Smooth muscle cell (in vitro differentiated cells): ENCODE measurements around the gene RNF126. TPM values are rescaled to one million over a fixed set of nuclear protein-coding genes. Genes with fewer than 3 reads are reported as not detected.

Experiments
- DNase-seq: peaks from one replicate; lab custom pipeline; 2025; ENCODE audit not compliant: unreplicated experiment; lab: John Stamatoyannopoulos, UW
- H2AFZ ChIP-seq: fragments of 200-600 bp; sonication (generic); 2 replicates; pipeline ENCODE4 v1.6.0; 2016; ENCODE audit warnings: antibody characterized with exemption, low read depth, mild to moderate bottlenecking
- H3F3A ChIP-seq: fragments of 200-600 bp; sonication (generic); 2 replicates; pipeline ENCODE4 v1.6.0; 2017; ENCODE audit warnings: antibody characterized with exemption, low read depth
- H3K27ac ChIP-seq: fragments of 200-600 bp; sonication (generic); 2 replicates; pipeline ENCODE4 v1.5.1; 2016; ENCODE audit warnings: low read depth, mild to moderate bottlenecking
- H3K27me3 ChIP-seq: fragments of 200-600 bp; sonication (generic); 2 replicates; pipeline ENCODE4 v1.6.1; 2016; ENCODE audit warnings: low read depth, mild to moderate bottlenecking
- H3K36me3 ChIP-seq: fragments of 200-600 bp; sonication (generic); 2 replicates; pipeline ENCODE4 v1.5.1; 2016; ENCODE audit warnings: low read depth
- H3K4me1 ChIP-seq: fragments of 200-600 bp; sonication (generic); 2 replicates; pipeline ENCODE4 v1.5.1; 2016; ENCODE audit warnings: low read depth
- H3K4me2 ChIP-seq: fragments of 200-600 bp; sonication (generic); 2 replicates; pipeline ENCODE4 v1.6.0; 2016; ENCODE audit warnings: mild to moderate bottlenecking
- H3K4me3 ChIP-seq: fragments of 200-600 bp; sonication (generic); 2 replicates; pipeline ENCODE4 v1.5.1; 2016; ENCODE audit warnings: mild to moderate bottlenecking
- H3K79me2 ChIP-seq: fragments of 200-600 bp; sonication (generic); 2 replicates; pipeline ENCODE4 v1.6.0; 2016; ENCODE audit warnings: low read depth, mild to moderate bottlenecking
- H3K9ac ChIP-seq: fragments of 200-600 bp; sonication (generic); 2 replicates; pipeline ENCODE4 v1.6.0; 2016; ENCODE audit warnings: low read depth
- H3K9me3 ChIP-seq: fragments of 200-600 bp; sonication (generic); replicated peaks from 2 replicates; pipeline ENCODE4 v1.5.1; 2016; ENCODE audit warnings: low read depth
- H4K20me1 ChIP-seq: fragments of 200-600 bp; sonication (generic); 2 replicates; pipeline ENCODE4 v1.6.0; 2016; ENCODE audit warnings: low read depth
- WGBS: methylation state at CpG from one replicate; pipeline ENCODE4 v1.1.7; 2016; ENCODE audit warnings: low lambda C conversion rate; 5-methylcytosine and 5-hydroxymethylcytosine counted together
- polyA plus RNA-seq: library from polyadenylated mRNA; unstranded; fragments of >200 nt; fragmentation: Nextera tagmentation; extraction: Ambion mirVana; gene quantifications from 2 replicates; pipeline ENCODE4 v1.2.1, GENCODE V29; 2016
- total RNA-seq: library from RNA; depleted of rRNA; stranded (reverse); fragments of >200 nt; gene quantifications from 2 replicates; pipeline ENCODE4 v1.2.3, GENCODE V29; 2014
- TF ChIP-seq, protein P1 (sequence below): fragments of 200-600 bp; sonication (generic); IDR thresholded peaks from 2 replicates; pipeline ENCODE4 v1.5.1; 2017; ENCODE audit warnings: borderline replicate concordance, mild to moderate bottlenecking, antibody characterized with exemption; ENCODE audit not compliant: insufficient read depth, poor library complexity, severe bottlenecking

The RNF126 gene
- total and polyA plus RNA-seq, 2 experiments from 2014 or later, result 19.8 to 60.4 TPM

DNA sequence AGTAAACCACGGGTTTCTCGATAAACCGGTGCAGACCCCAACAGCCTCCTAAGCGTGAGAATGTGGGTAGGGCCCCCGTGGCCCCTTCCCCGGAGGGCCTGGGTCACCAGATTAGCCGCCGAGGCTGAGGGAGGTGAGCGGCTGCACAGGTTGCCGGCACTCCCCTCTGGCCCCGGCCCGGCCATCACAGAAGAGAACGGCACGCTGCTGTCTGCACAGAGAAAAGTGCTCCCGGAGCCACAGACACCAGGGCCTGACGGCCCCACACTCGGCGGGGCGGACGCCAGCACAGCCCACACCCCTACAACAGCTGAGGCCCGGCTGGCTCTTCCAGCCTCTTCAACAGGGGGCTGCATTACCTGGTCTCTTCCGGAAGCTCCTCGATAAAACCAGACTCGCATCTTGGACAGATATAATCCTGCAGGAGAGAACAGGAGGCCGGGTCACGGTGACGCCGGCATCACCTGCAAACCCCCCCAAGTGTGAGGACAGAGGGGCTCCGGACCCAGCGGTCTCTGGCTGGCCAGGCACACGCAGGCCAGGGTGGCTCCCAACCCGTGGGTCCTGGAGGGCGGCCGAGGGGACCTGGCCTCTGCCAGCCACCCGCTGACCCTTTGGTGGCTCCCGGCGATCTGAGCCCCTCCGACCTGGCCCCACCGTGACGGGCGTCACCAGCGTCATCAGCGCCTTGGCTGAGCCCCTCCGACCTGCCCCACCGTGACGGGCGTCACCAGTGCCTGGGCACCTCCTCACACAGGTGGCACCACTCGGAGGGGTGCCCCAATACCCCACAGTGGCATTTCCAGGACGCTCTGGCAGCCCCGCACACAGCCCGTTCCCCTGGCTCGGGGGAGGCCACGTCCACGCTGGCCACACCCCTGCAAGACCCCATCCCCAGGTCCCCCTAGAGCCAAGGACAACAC lies 10.3 kb downstream of the RNF126 start:
- DNase-seq, result no peak
- Histone ChIP-seq H3K4me2 (no peak overlapping the region), H3K79me2 (peaks cover 70% of the 10 kb centered on the region), H3K27ac (no peak overlapping the region), H3K4me1 (no peaks in the 10 kb centered on the region), H3K9me3 (no peaks in the 10 kb centered on the region), H3K4me3 (no peak overlapping the region), H2AFZ (no peak overlapping the region), H3K36me3 (no peaks in the 10 kb centered on the region), H3K9ac (no peak overlapping the region), H3F3A (no peaks in the 10 kb centered on the region), H4K20me1 (peaks cover 94% of the 10 kb centered on the region), H3K27me3 (no peaks in the 10 kb centered on the region)
- TF ChIP-seq, protein P1, sequence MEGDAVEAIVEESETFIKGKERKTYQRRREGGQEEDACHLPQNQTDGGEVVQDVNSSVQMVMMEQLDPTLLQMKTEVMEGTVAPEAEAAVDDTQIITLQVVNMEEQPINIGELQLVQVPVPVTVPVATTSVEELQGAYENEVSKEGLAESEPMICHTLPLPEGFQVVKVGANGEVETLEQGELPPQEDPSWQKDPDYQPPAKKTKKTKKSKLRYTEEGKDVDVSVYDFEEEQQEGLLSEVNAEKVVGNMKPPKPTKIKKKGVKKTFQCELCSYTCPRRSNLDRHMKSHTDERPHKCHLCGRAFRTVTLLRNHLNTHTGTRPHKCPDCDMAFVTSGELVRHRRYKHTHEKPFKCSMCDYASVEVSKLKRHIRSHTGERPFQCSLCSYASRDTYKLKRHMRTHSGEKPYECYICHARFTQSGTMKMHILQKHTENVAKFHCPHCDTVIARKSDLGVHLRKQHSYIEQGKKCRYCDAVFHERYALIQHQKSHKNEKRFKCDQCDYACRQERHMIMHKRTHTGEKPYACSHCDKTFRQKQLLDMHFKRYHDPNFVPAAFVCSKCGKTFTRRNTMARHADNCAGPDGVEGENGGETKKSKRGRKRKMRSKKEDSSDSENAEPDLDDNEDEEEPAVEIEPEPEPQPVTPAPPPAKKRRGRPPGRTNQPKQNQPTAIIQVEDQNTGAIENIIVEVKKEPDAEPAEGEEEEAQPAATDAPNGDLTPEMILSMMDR, result no peak
- WGBS, result 96% methylated on average over 43 of the region's 54 CpGs

DNA sequence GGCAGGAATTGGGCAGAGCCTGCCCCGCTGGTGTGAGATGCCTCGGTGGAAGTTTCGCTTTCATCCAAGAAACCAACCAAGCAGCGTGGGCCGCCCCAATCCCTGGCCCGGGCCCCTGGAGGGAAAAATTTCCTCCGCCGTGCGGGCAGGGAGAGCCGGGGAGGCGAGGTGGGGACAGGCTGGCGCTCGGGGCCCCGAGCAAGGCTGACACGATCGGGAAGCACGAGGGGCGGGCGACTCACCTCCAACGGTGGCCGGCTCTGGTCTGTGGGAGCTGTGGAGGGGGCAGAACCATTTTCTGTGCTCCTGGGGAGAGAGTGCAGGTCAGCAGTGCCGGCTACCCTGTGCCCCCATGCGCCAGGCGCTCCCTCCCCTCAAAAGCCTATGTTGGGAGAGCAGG lies 11.0 kb downstream of the RNF126 start:
- 89% methylated on average over 21 of the region's 24 CpGs for WGBS
- Histone ChIP-seq H2AFZ (no peak overlapping the region), H4K20me1 (peaks cover 87% of the 10 kb centered on the region)

DNA sequence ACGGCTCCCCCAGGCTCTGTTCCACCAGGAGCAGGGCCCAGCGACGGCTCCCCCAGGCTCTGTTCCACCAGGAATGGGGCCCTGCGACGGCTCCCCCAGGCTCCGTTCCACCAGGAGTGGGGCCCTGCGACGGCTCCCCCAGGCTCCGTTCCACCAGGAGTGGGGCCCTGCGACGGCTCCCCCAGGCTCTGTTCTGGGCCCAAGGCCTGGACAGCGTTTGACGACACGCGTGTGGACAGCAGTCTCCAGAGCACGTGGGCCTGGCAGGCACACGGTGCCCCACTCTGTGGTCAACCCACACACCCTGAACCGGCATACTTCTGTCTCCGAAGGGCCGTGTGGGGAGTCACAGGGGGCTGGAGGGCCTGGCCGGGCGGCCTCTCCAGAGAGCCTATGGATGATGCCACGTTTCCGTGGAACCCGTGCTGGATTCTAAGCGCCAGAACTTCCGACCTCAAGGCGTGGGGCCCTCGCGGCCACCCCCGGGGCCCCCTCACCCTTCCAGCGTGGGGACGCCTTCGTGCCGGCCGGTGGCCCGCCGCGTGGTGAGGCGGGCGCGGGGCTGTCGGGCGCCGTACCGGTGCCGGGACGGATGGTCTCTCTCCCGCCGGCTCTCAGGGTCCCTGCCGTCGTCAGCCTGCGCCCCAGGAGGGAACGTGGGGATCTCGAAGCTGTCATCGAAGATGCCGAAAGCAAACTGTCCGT lies 11.7 kb downstream of the RNF126 start:
- Histone ChIP-seq H2AFZ (no peak overlapping the region), H3F3A (no peaks in the 10 kb centered on the region), H3K79me2 (peaks cover 56% of the 10 kb centered on the region), H3K4me1 (no peaks in the 10 kb centered on the region), H3K27me3 (no peaks in the 10 kb centered on the region), H3K36me3 (no peaks in the 10 kb centered on the region), H3K9ac (no peak overlapping the region), H3K4me2 (no peak overlapping the region), H3K27ac (no peak overlapping the region), H3K4me3 (no peak overlapping the region), H4K20me1 (peaks cover 79% of the 10 kb centered on the region), H3K9me3 (no peaks in the 10 kb centered on the region)
- TF ChIP-seq, protein P1, result no peak
- no peak for DNase-seq
- 97% methylated on average over 58 of the region's 58 CpGs for WGBS

More for the DNA sequence above, 11.0 kb downstream of the RNF126 start:
- Histone ChIP-seq H3K9ac (no peak overlapping the region), H3K36me3 (no peaks in the 10 kb centered on the region), H3K79me2 (peaks cover 63% of the 10 kb centered on the region), H3K9me3 (no peaks in the 10 kb centered on the region), H3K27ac (no peak overlapping the region), H3K4me3 (no peak overlapping the region), H3K4me1 (no peaks in the 10 kb centered on the region), H3K4me2 (no peak overlapping the region), H3F3A (no peaks in the 10 kb centered on the region), H3K27me3 (no peaks in the 10 kb centered on the region)
- DNase-seq, result no peak
- TF ChIP-seq, protein P1, result no peak
